Heart left ventricle (tissue), 16 donors: ENCODE data around the gene TCL1A. TPM values are rescaled to one million over a fixed set of nuclear protein-coding genes. Genes with fewer than 3 reads are reported as not detected.

Experiments
- ATAC-seq, 4 donors: fragments of 200-7000 bp; cut with Tn5 transposase; one replicate each; pipeline ENCODE4 v1.9.1; 2020 to 2022; ENCODE audit warnings: moderate library complexity in 4 of 4, mild to moderate bottlenecking in 3 of 4, moderate number of reproducible peaks in 1 of 4
- DNase-seq, 5 donors: peaks; one replicate each; pipeline ENCODE4 v3.0.0-alpha.2; 2020
- H3K27ac ChIP-seq, 12 donors: fragments of 200-600 bp; sonication (generic) in 4 of 12; one replicate each; pipeline versions ENCODE4 v1.5.0 to v1.8.0; 2016 to 2022; ENCODE audit warnings: mild to moderate bottlenecking in 2 of 12
- H3K27me3 ChIP-seq, 9 donors: fragments of 200-600 bp; sonication (generic) in 2 of 9; one replicate each; pipeline versions ENCODE4 v1.5.1 to v1.8.0; 2016 to 2022; ENCODE audit warnings: mild to moderate bottlenecking in 3 of 9
- H3K36me3 ChIP-seq, 9 donors: fragments of 200-600 bp; sonication (generic) in 2 of 9; one replicate each; pipeline versions ENCODE4 v1.5.0 to v1.8.0; 2018 to 2022; ENCODE audit warnings: mild to moderate bottlenecking in 2 of 9
- H3K4me1 ChIP-seq, 12 donors: fragments of 200-600 bp; sonication (generic) in 4 of 12; one replicate each; pipeline versions ENCODE4 v1.5.0 to v1.8.0; 2016 to 2022; ENCODE audit warnings: mild to moderate bottlenecking in 3 of 12
- H3K4me3 ChIP-seq, 12 donors: fragments of 200-600 bp; sonication (generic) in 4 of 12; one replicate each; pipeline versions ENCODE4 v1.5.0 to v1.8.0; 2017 to 2022; ENCODE audit warnings: mild to moderate bottlenecking in 9 of 12, moderate library complexity in 4 of 12
- H3K9me3 ChIP-seq, 12 donors: fragments of 200-600 bp; sonication (generic) in 4 of 12; one replicate each; pipeline versions ENCODE4 v1.5.0 to v1.8.0; 2016 to 2022; ENCODE audit warnings: mild to moderate bottlenecking in 1 of 12
- POLR2A ChIP-seq, 2 donors: fragments of 450-650 bp; IDR thresholded peaks; one replicate each; pipeline ENCODE4 v1.6.1; 2017; ENCODE audit warnings: antibody characterized with exemption in 2 of 2, mild to moderate bottlenecking in 2 of 2, moderate library complexity in 2 of 2
- WGBS, 4 donors: extraction: QIAGEN DNeasy Blood & Tissue Kit in 2 of 4; methylation state at CpG; one replicate each; pipeline versions ENCODE4 v1.1.5 to v1.1.7; 2013 to 2018; 5-methylcytosine and 5-hydroxymethylcytosine counted together
- intact Hi-C, 10 donors: fragments of 100-400 bp; cut with DNase I; formaldehyde crosslinking; loops; one replicate each; pipeline versions ENCODE4 v1.11.1 to v1.14.2; 2022
- polyA plus RNA-seq, 2 donors: library from polyadenylated mRNA; stranded (reverse); fragments of 200-250 nt; gene quantifications; one replicate each; pipeline ENCODE4 v1.2.3, GENCODE V29; 2013
- total RNA-seq, 9 donors: library from RNA; depleted of rRNA in 2 of 9; stranded (reverse); fragments of >200 nt in 2 of 9; fragmentation: NEBNext Ultra II Directional in 3 of 9; extraction: Animal tissue kit (Norgen Biotek cat#: 25700) in 3 of 9; gene quantifications; one replicate each; pipeline versions ENCODE4 v1.1.0 to v1.2.4, GENCODE V29; 2016 to 2023
- TF ChIP-seq, protein P1 (sequence below), 12 donors: fragments of 200-600 bp; sonication (generic) in 4 of 12; IDR thresholded peaks; one replicate each; pipeline versions ENCODE4 v1.5.0 to v1.8.0; 2018 to 2022; ENCODE audit warnings: antibody characterized with exemption in 12 of 12, mild to moderate bottlenecking in 5 of 12
- donor health status: ischemic (EF 13 %, LVEDD 7.1; RV severe dilation, severe dysfunction).
- donor health status: healthy with polysubstance abuse.
- donor health status: DM: no; HTN: yes; CAD: no.
- donor health status: DM: no; HTN: no; CAD: no.
- donor health status: ischemic (EF 25% LVEDD 6.9; RV normal size, moderate dysfunction).
- donor health status: ischemic (EF 25% LVEDD 5.7; RV mildly dilated, moderate dysfunction).
- donor health status: healthy.
- donor health status: DM: yes; HTN: yes; CAD: no.
- donor health status: ischemic (EF 35%, LVEDD 5.7; RV mildly dilated, moderate dysfunction).
- donor health status: nonischemic (EF 11% LVEDD 7.7; RV severe dilation, severe dysfunction).
- donor health status: DM: yes; HTN: yes; CAD: no.
- donor health status: PGD.
- donor health status: ischemic (EF 29% LVEDD 5.4; RV normal size, mild dysfunction).
- donor health status: nonischemic (EF 23%, LVEDD 6.1; RV moderate dilation, normal function).

TCL1A gene
- total and polyA plus RNA-seq, 11 donors = 0.26 TPM; not detected in 10

DNA sequence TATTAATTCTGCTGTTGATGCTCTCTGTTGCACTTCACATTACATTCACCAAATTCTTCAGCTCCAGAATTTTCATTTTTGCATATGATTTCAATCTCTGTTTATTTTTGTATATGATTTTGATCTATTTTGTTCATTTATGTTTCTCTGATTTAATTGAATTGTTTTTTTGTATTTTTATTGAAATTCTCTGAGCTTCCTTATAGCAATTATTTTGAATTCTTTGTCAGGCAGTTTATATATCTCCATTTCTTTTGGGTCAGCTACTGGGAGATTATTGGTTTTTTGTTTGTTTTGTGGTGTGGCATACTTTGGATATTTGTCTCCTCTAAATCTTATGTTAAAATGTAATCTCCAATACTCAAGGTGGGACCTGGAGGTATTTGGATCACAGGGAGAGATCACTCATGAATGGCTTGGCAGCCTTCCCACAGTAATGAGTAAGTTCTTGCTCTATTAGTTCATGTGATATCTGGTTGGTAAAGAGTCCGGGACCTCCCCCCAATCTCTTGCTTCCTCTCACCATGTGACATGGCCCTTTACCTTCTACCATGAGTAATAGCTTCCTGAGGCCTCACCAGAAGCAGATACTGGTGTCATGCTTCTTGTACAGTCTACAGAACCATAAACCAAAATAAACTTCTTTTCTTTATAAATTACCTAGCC, 8.7 kb upstream of the TCL1A start:
- DNase-seq = no peak
- Histone ChIP-seq H3K9me3 (peaks cover 0 to 33% (median 17%) of the 10 kb centered on the region in 12 donors), H3K27ac (no peak overlapping the region), H3K4me3 (no peak overlapping the region), H3K36me3 (no peaks in the 10 kb centered on the region), H3K4me1 (no peaks in the 10 kb centered on the region), H3K27me3 (peaks cover 0 to 26% (median 0%) of the 10 kb centered on the region in 9 donors)
- ATAC-seq = no peak
- TF ChIP-seq POLR2A (IDR thresholded peaks at IDR 0.05) = no peak
- TF ChIP-seq, protein P1, sequence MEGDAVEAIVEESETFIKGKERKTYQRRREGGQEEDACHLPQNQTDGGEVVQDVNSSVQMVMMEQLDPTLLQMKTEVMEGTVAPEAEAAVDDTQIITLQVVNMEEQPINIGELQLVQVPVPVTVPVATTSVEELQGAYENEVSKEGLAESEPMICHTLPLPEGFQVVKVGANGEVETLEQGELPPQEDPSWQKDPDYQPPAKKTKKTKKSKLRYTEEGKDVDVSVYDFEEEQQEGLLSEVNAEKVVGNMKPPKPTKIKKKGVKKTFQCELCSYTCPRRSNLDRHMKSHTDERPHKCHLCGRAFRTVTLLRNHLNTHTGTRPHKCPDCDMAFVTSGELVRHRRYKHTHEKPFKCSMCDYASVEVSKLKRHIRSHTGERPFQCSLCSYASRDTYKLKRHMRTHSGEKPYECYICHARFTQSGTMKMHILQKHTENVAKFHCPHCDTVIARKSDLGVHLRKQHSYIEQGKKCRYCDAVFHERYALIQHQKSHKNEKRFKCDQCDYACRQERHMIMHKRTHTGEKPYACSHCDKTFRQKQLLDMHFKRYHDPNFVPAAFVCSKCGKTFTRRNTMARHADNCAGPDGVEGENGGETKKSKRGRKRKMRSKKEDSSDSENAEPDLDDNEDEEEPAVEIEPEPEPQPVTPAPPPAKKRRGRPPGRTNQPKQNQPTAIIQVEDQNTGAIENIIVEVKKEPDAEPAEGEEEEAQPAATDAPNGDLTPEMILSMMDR (IDR thresholded peaks at IDR 0.05) = no peak
- WGBS, 4 donors = 51 to 80% (median 59%) methylated on average over 1 of the region's 1 CpG
- intact Hi-C loops = no loop called here

DNA sequence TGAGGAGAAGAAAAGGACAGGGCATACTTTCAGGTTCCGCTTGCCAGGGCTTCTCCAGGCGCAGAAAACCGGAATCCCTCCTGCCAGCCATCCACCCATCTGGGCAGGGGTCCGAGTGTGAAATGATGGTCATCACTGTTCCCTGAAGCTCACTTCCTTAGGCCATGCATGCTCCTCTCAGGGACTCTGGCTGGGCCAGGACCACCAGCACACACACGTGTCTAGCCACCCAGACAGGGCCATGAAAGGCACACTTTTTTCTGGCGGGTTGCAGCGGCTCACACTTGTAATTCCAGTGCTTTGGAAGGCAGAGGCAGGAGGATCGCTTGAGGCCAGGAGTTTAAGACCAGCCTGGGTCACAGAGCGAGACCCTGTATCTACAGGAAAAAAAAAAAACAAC, 1.5 kb downstream of the TCL1A start:
- no peak for ATAC-seq
- 86 to 90% (median 89%) methylated on average over 9 of the region's 9 CpGs for WGBS, 4 donors
- no peaks in the 10 kb centered on the region for H3K9me3 ChIP-seq
- no peak overlapping the region for H3K4me3 ChIP-seq
- no peak for DNase-seq
- H3K27ac ChIP-seq = no peak overlapping the region
- intact Hi-C loops = no loop called here
- H3K36me3 ChIP-seq = no peaks in the 10 kb centered on the region
- H3K27me3 ChIP-seq = peaks cover 0 to 36% (median 12%) of the 10 kb centered on the region in 9 donors
- no peaks in the 10 kb centered on the region for H3K4me1 ChIP-seq
- no peak for TF ChIP-seq POLR2A (IDR thresholded peaks at IDR 0.05)
- TF ChIP-seq, protein P1 (IDR thresholded peaks at IDR 0.05) = no peak

DNA sequence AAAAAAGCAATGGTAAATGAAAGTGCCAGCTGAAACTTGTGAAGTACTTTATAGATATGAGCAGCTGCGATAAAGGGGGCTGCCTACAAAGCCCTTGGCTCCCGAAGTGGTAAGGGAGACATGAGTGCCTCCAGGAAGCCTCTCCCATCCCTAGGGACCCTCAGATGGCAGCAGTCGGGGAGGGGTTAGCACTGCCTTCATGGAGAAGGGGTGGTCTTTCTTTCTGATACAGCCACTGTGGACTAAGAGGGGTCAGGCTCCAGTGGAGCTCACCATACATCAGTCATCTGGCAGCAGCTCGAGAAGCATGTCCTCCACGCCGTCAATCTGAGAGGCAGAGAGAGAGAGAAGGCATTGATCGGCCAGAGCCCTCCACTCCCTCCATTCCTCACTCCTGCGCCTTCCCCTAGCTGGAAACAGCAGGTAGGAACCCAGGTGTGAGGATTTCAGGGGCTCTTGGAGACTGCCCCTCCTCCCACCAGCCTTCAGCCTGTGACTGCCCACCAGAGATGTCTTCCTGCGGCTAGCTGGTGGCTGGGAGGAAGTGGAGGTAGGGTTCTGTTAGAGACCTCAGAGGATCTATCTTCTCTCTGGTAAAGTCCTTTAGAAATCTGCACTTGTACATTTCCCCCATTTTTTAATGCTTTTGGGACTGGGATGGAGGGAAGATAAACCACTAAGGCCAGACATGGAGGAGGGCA, 2.3 kb downstream of the TCL1A start:
- no peaks in the 10 kb centered on the region for H3K4me1 ChIP-seq
- no peak for DNase-seq
- 61 to 73% (median 66%) methylated on average over 9 of the region's 9 CpGs for whole genome bisulfite sequencing, 4 donors
- peaks cover 0 to 39% (median 12%) of the 10 kb centered on the region in 9 donors for H3K27me3 ChIP-seq
- TF ChIP-seq POLR2A (IDR thresholded peaks at IDR 0.05) = no peak
- TF ChIP-seq, protein P1 (IDR thresholded peaks at IDR 0.05) = no peak
- no peaks in the 10 kb centered on the region for H3K9me3 ChIP-seq
- no peak for ATAC-seq
- no peaks in the 10 kb centered on the region for H3K36me3 ChIP-seq
- H3K4me3 ChIP-seq = no peak overlapping the region
- intact Hi-C loops = no loop called here
- no peak overlapping the region for H3K27ac ChIP-seq

DNA sequence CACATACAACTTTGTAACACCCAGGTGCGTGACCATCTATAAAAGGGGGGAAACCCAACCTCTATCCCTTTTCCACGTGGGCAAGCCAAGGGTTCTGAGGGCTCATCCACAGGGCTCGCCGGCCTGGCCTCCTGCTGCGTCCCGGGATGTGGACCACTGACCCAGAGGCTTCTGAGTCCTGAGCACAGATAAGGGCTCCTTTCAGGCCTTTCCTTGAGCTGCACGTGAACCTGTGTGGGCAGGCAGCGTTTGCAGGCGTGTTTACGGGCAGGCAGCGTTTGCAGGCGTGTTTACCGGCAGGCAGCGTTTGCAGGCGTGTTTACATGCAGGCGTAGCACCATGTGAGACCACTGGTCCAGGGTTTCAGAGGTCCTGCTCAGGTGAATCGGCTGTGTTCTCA, 3.8 kb downstream of the TCL1A start:
- Histone ChIP-seq H3K4me1 (no peaks in the 10 kb centered on the region), H3K36me3 (no peaks in the 10 kb centered on the region), H3K27me3 (peaks cover 0 to 40% (median 13%) of the 10 kb centered on the region in 9 donors), H3K4me3 (no peak overlapping the region), H3K27ac (no peak overlapping the region), H3K9me3 (no peaks in the 10 kb centered on the region)
- intact Hi-C loops = no loop called here
- DNase-seq = no peak
- TF ChIP-seq, protein P1 (IDR thresholded peaks at IDR 0.05) = no peak
- WGBS, 4 donors = 78 to 86% (median 82%) methylated on average over 17 of the region's 17 CpGs
- ATAC-seq = no peak
